Eye (tissue), 1 donor: ENCODE results near the gene MRPL10.

Experiments used
- DNase-seq: peaks from one replicate; pipeline ENCODE4 v3.0.0-alpha.2; 2015

The MRPL10 gene

DNA sequence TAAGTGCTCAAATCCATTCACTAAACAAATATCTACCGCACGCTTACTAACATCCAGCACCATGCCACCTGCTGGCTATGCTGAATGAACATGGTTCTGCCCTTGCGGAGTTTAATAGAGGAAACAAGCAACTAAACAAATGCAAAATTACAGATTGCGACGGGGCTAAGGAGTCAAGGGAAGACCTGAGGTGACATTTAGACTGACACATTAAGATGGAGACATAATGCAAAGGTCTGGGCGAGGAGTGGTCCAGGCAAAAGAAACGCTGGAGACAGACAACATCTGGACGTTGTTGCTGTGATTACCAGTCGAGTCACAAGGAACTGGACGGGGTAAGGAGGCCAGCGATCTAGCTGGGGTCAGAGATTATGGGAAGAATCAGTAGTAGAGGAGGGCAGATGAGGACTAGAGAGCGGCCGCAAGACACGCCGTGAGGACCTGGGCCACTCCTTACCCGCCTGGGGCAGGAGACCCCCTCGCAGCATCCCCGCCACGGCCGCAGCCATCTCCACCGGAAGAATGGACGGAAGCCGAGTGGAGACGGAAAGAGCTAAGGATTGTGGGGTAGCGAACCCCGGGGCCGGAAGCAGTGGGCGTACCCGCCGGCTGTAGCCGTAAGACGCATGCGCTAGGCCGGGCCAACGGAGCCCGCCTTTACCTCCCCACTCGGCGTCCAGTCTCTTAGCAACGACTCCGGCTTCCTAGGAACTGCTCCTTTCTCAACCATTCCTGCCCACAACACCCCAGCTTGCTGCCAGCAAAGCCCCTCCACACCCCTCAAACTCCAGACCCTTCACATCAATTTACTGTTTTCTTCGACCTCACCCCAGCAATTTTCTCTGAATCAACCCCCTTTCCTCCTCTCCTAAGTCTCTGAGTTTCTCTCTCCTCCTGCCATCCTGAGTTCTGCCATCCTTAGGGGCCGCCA lies at the start of gene MRPL10, which contains the start of gene LRRC46:
Gene MRPL10, minus strand, starts transcription at position 539 of the 931 bp plus-strand sequence. Its CDS starts 30 bp downstream, at position 509.
Gene LRRC46, plus strand, starts transcription at position 668 of the 931 bp plus-strand sequence. CDS start 320 bp downstream, outside the sequence.
- peak; percentile 98 for DNase-seq

DNA sequence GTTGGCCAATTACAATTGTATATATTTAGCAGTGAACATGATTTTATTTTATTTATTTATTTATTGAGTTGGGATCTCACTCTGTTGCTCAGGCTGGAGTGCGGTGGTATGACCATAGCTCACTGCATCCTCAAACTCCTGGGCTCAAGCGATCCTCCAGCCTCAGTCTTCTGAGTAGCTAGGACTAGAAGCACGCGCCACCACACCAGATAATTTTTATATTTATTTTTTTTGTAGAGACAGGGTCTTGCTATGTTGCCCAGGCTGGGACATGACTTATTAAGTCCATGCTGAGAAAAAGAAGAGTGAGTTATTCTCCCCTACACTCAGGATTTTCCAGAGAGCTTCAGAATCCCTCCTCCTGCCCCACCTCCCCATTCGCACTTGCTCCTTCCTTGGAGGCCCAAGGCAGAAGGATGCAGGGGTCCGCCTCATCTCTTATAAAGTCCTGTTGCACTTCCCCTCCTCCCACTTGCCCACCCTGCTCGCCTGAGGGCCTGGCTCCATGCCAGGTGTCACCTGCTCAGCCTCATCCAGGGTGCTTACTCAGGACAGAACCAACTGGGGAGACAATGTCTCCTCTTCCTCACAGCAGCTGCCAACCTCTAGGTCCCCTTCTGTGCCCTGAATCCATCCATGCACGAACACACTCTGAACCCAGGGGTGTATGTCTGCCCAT lies 48.6 kb upstream of the MRPL10 start:
- no peak for DNase-seq

DNA sequence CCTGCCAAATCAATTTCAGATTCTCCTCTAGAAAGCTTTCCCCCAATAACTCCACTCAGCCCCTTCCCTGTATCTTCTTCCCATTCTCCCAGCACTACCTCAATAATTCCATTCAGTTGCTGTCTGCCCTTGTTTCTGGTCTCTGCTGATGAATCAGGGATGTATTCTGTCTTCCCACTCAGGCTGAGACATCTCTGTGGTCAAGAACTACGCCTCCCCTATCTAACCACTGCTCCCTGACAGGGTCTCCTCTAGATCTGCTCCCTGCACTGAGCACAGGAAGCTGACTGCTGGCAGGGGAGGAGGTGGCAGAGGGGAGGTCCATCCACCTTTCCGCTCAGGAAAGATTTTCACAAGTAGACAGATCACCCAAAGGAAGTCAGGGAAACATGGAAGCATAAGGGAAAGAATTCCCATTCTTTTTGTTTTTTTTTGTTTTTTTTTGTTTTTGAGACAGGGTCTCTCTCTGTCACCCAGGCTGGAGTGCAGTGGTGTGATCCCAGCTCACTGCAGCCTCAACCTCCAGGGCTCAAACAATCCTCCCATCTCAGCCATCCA lies 47.8 kb upstream of the MRPL10 start:
- no peak for DNase-seq

- DNase-seq: no peak
Observed at GRCh38 chr17:47878203-47879027, 47.1 kb upstream of the MRPL10 start.

DNA sequence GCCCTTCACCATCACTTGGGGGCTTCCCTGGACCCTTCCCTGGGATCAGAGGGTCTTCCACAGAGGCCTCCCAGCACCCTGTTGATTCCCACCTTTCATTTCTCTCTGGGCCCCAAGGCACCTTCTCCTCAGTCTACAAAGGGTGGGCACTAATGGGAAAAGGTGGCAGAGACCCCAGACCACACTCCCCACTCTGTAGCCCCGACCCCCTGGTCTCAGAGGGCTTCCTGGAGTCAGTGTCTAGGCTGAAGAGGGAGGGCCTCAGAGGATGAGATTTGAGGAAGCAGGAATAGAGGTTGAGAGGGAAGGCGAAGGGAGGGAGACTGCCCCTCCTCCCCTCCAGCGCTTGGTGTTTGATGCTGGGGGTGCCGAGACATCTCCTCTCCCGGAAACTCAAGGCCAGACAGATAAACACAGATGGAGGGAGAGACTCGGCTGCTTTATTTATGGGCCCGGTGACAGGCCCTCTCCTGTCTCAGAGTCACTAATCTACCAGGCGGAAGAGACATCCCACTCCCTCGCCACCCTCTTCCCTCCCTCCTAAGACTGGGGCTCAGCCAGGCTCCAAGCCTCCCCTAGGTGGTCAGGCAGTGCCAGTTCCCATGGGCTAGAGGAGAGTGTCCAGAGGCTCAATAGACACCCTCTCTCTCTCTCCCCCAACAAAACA lies 46.2 kb upstream of the MRPL10 start:
- no peak for DNase-seq

DNA sequence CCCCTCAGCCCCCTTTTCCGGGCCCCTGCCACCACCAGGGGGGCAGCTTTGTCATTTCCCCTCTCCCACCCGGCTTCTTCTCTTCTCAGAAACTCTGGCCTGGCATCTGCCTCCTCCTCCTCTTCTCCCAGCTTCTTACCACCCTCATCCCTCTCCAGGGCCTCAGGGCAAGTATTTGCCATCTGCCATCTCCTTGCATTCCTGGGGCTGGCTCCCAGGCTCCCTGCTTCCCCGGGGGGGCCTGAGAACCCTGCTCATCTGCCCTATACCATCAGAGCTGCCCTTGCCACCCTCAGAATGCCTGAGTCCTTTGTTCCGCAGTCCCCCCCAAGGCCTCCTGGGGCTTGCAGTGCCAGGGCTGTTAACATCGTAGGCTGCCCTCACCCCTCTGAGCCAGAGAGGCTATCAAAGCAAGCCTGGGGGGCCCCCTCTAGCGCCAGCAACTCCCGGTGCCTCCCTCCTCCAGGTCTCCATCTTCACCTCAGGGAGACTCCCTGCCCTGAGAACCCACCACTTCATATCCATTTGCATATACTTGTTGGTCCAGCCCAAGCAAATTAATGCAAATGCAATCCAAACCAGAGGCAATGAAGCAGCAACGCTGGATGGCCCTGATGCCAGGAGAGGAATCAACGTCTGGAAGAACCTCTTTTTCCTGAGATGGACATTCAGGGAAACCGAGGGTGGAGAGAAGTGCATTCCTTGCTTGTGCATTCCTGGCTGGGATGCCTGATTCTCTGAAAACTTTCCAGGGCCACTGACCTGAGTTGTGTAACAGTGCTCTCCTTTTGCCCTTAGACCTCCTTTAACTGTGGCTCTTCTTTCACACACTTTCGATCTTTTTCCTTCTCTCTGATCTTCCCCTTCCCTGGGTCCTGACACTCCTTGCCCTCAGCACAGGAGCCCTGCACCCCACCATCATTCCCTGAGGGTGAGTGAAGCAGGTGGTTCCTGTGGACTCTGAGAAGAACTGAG lies 44.0 kb upstream of the MRPL10 start:
- DNase-seq: no peak

- no peak for DNase-seq
Observed at GRCh38 chr17:47873200-47874090, 42.1 kb upstream of the MRPL10 start.

- no peak for DNase-seq
Observed at GRCh38 chr17:47872651-47873161, 41.4 kb upstream of the MRPL10 start.

- DNase-seq: peak; percentile 50
Observed at GRCh38 chr17:47872019-47872650, 40.8 kb upstream of the MRPL10 start.

GRCh38 chr17:47871048-47871447 lies 39.7 kb upstream of the MRPL10 start:
- DNase-seq: no peak

- no peak for DNase-seq
Observed at GRCh38 chr17:47870056-47870455, 38.7 kb upstream of the MRPL10 start.

GRCh38 chr17:47869114-47869513 lies 37.8 kb upstream of the MRPL10 start:
- no peak for DNase-seq

DNA sequence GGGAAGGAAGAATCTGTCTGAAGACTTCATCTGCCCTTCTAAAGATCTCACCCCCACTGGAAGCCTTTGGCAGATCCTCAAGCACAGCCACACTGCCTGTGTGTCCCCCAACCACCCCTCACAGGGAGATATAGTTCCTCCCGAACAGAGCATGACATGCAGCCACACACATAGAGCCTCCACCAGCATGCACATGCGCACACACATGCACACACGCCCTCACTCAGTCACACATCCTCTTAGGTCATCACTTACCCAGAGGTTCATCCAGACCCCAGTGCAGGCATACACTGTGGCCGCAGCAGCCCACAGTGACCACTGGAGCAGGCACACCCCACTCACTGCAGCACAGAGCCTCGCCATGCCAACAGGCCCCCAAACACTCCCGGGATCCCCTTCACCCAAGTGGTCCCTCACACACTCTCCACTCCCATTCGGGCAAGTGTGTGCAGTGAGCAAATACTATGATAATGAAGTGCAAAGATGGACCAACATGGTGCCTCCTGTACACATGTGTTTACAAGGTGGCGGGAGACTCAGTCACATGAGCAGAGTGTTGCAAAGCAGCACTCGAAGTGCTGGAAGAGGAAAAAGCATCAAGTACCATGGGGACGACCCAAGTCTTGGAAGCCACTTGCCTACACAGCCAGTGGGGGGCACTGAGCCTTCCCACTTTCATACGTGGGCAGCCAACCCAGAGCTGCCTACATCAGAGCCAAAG lies 36.6 kb upstream of the MRPL10 start:
- no peak for DNase-seq

- no peak for DNase-seq
Observed at GRCh38 chr17:47866941-47867340, 35.6 kb upstream of the MRPL10 start.

DNA sequence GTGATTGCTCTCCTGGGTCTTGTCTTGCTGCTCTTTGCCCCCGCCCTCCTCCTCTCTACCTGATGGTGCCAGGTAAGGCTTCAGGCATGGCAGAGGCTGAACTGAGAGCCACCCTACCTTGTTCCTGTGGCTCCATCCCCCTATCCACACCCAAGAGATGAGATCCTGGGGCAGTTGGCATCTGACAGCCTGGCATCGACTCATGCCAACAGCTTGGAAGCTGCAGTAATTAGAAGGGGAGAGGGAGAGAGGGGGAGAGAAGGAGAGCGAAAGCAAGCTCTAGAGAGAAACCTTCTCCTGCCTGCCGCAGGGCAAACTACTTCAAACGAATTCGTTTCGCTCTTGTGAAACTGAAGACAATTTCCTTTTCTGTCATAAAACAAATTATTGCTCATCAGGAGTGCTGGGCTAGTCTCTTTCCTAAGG lies 33.5 kb upstream of the MRPL10 start:
- DNase-seq: no peak

DNA sequence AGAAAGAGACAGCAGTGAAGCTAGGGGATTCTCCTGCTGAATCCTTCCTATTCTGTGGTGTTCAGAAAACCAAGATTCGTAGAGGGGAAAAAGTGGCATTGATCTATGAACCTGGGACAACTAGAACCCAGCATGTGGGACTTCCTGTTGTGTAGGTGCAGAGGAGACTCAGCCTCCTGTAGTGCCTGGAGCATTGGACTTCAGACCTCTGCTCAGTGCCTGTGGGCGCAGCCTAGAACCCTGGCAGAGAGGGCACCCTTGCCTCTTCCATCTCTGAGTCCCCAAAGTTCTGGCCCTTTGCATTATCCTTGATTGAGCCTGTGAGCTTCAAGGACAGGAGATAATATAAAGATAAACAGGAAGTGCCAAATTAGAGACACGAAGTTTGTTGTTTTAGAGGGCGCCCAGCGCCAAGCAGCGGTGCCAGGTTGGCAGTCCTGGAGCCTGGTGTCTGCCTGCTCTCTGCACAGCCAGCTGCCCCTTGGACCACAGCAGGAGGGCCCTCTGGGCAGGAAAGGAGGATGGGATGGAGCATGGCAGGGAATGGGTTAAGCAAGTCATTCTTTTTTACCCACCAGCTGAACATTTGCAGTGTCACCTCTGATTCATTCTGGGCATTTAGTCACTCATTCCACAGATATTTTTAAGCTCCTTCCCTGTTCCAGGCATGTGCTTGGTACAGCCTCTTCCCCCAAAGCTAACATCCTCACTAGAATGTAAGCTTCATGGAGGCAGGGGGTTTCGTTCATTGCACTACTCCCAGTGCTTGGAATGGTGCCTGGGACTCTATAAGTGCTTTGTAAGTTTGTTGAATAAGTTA lies 31.5 kb upstream of the MRPL10 start:
- no peak for DNase-seq

- DNase-seq: no peak
Observed at GRCh38 chr17:47860386-47860785, 29.0 kb upstream of the MRPL10 start.
